ENCODE data around the gene TMEM140.

- no peak for TF ChIP-seq EZH2 (IDR thresholded peaks at IDR 0.05; ENCODE audit: insufficient read depth, poor library complexity, severe bottlenecking)
- TF ChIP-seq EZH2phosphoT487 (IDR thresholded peaks at IDR 0.05; ENCODE audit: insufficient read depth, low read depth): no peak
Measured at GRCh38 chr7:135147341-135147898, 452 bp upstream of the TMEM140 start.

All from GM23248 (cell line).